ENCODE measurements around the gene PPP1CB.

PPP1CB gene

DNA sequence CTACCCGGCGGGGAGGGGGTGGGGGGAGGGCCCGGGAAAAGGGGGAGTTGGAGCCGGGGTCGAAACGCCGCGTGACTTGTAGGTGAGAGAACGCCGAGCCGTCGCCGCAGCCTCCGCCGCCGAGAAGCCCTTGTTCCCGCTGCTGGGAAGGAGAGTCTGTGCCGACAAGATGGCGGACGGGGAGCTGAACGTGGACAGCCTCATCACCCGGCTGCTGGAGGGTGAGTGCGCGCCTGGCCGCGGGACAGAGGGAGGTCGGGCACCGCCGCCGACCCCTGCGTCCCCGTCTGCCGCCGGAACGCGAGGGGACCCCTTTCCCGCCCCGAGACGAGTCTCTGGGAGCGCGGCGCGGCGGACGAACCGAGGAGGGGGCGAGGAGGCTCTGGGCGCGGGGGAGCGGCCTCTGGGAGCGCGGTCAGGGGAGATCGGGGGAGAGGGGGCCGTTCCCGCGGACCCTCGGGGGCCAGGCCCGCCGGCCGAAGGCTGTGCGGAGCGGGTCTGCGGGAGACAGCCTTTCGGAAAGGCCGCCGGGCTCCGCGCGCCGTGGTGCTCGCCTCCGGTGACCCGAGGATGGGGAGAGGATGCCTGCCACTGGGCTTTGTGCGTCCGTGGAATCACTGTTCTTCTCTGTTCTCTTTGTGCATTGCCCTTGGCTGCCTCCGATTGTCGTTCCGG, 463 bp downstream of the PPP1CB start:
- Histone ChIP-seq H3K27me3 (ENCODE audit: control insufficient read depth in 2 of 2, insufficient read depth in 2 of 2, low read length in 2 of 2) (no peaks in the 10 kb centered on the region), H3K9me3 (ENCODE audit: control insufficient read depth in 2 of 2, low read length in 2 of 2) (no peaks in the 10 kb centered on the region), H3K4me3 (ENCODE audit: low read length in 2 of 2) (peak overlapping the region; percentile 86 to 97), H3K36me3 (ENCODE audit: control insufficient read depth in 2 of 2, insufficient read depth in 2 of 2, low read length in 2 of 2) (peaks cover 0 to 4% of the 10 kb centered on the region in 2 donors), H3K27ac (ENCODE audit: low read depth in 2 of 2, low read length in 2 of 2) (peak overlapping the region; percentile 99 to 100), H3K9ac (ENCODE audit: low read depth in 1 of 2, low read length in 2 of 2) (peak overlapping the region; percentile 98 to 100), H3K4me1 (ENCODE audit: control insufficient read depth in 2 of 2, insufficient read depth in 2 of 2, low read length in 2 of 2) (peaks cover 31 to 43% of the 10 kb centered on the region in 2 donors)

DNA sequence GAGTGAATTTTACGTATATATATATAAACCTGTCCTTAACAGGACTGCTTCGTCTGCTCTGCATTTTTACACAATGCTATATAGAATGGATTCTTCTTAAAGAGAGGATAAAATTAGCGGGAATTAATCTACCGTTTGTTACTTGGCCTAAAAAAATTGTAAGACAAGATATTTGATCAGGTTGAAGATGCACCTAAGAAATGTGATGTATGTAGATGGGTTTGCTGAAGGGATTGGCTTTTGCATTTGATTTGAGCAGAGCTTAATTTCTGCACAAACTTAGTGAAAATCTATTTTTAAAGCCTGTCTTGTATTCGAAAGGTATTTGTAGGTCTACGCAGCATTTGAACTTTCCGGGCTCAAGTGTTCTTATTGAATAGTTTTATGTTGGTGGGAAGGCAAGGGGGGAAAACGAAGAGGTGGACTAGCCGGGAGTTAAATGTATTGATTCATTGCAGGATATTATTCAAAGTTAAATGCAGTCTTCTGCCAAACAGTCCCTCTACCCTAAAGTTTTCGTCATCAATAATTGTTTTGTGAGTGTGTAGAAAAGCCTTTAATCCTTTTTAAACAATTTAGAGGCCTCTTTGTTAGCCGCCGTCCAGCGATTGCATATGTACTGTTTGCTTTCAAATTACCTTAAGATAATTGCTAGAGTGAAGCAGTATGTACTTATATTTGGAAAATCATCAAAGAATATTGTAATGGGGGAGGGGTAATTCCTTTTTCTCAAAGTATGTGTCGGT, 1.2 kb downstream of the PPP1CB start:
- peaks cover 0 to 4% of the 10 kb centered on the region in 2 donors for H3K36me3 ChIP-seq (ENCODE audit: control insufficient read depth in 2 of 2, insufficient read depth in 2 of 2, low read length in 2 of 2)
- peak overlapping the region; percentile 99 to 100 for H3K27ac ChIP-seq (ENCODE audit: low read depth in 2 of 2, low read length in 2 of 2)
- peak overlapping the region; percentile 98 to 100 for H3K9ac ChIP-seq (ENCODE audit: low read depth in 1 of 2, low read length in 2 of 2)
- peaks cover 31 to 41% of the 10 kb centered on the region in 2 donors for H3K4me1 ChIP-seq (ENCODE audit: control insufficient read depth in 2 of 2, insufficient read depth in 2 of 2, low read length in 2 of 2)
- peak overlapping the region; percentile 86 to 97 for H3K4me3 ChIP-seq (ENCODE audit: low read length in 2 of 2)
- no peaks in the 10 kb centered on the region for H3K9me3 ChIP-seq (ENCODE audit: control insufficient read depth in 2 of 2, low read length in 2 of 2)
- no peaks in the 10 kb centered on the region for H3K27me3 ChIP-seq (ENCODE audit: control insufficient read depth in 2 of 2, insufficient read depth in 2 of 2, low read length in 2 of 2)

DNA sequence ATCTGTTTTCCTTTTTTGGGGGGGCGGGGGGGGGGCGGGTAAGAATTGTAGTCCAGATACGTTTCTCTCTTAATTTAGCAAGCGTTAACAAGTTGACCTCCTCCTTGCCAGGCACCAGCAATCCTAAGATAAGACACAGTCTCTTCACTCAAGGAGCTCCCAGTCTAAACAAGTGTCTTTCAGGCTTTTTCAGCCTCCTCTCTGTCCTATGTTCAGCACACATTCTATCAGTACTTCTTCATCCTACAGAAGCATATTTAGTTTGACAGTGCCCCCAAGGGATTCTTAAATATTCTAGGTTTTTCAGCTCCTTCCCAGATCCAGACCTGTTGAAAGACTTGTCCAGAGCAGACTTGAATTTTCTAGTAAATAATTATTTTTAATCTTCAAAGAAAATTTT, 2.7 kb downstream of the PPP1CB start:
- peaks cover 32% of the 10 kb centered on the region in 2 donors for H3K4me1 ChIP-seq (ENCODE audit: control insufficient read depth in 2 of 2, insufficient read depth in 2 of 2, low read length in 2 of 2)
- peak overlapping the region in 1 of 2 donors; percentile 14 for H3K4me3 ChIP-seq (ENCODE audit: low read length in 2 of 2)
- H3K27me3 ChIP-seq (ENCODE audit: control insufficient read depth in 2 of 2, insufficient read depth in 2 of 2, low read length in 2 of 2), result no peaks in the 10 kb centered on the region
- H3K27ac ChIP-seq (ENCODE audit: low read depth in 2 of 2, low read length in 2 of 2), result no peak overlapping the region
- H3K36me3 ChIP-seq (ENCODE audit: control insufficient read depth in 2 of 2, insufficient read depth in 2 of 2, low read length in 2 of 2), result peaks cover 0 to 12% of the 10 kb centered on the region in 2 donors
- H3K9me3 ChIP-seq (ENCODE audit: control insufficient read depth in 2 of 2, low read length in 2 of 2), result no peaks in the 10 kb centered on the region
- no peak overlapping the region for H3K9ac ChIP-seq (ENCODE audit: low read depth in 1 of 2, low read length in 2 of 2)

DNA sequence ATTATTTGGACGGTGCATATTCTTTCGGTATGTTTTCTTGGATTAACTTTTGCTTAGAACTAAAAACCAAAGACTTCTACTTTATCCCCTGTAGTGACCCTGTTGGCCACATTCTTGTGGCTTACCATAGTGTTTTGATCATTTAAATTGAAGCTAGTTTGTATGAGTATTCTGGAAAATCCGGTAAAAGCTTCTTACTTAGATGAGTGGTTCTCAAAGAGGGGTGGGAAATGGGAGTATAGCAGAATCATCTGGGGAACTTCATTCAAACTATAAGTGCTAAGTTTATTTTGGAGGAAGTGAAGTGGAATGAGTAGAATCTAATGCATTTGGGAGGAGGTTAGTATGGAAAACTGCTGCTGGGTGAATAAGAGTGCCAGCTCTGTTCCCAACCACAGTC, 3.8 kb downstream of the PPP1CB start:
- peak overlapping the region in 1 of 2 donors; percentile 31 for H3K4me3 ChIP-seq (ENCODE audit: low read length in 2 of 2)
- no peak overlapping the region for H3K27ac ChIP-seq (ENCODE audit: low read depth in 2 of 2, low read length in 2 of 2)
- H3K9ac ChIP-seq (ENCODE audit: low read depth in 1 of 2, low read length in 2 of 2), result no peak overlapping the region
- no peaks in the 10 kb centered on the region for H3K27me3 ChIP-seq (ENCODE audit: control insufficient read depth in 2 of 2, insufficient read depth in 2 of 2, low read length in 2 of 2)
- H3K4me1 ChIP-seq (ENCODE audit: control insufficient read depth in 2 of 2, insufficient read depth in 2 of 2, low read length in 2 of 2), result peaks cover 22 to 28% of the 10 kb centered on the region in 2 donors
- H3K36me3 ChIP-seq (ENCODE audit: control insufficient read depth in 2 of 2, insufficient read depth in 2 of 2, low read length in 2 of 2), result peaks cover 3 to 15% of the 10 kb centered on the region in 2 donors
- H3K9me3 ChIP-seq (ENCODE audit: control insufficient read depth in 2 of 2, low read length in 2 of 2), result no peaks in the 10 kb centered on the region

DNA sequence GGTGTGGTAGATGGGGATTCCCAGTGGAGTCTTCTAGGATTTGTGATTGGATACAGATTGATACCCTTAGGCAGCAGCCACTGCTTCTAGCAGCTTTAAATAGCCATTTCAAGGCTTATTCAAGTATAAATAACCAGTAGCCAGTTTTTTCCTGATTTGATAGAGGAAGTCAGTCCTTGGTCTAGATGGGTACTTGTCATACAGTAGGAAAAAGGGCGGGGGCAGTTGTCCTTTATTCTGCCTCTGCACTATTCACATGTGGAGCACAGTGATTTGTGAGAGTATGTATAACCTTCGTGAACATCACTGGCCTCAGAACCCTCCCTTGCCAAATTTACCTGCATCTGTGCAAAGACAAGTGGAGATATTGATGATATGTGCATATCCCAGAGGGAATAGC, 6.8 kb downstream of the PPP1CB start:
- H3K27me3 ChIP-seq (ENCODE audit: control insufficient read depth in 2 of 2, insufficient read depth in 2 of 2, low read length in 2 of 2), result no peaks in the 10 kb centered on the region
- H3K4me3 ChIP-seq (ENCODE audit: low read length in 2 of 2), result no peak overlapping the region
- H3K27ac ChIP-seq (ENCODE audit: low read depth in 2 of 2, low read length in 2 of 2), result no peak overlapping the region
- H3K9me3 ChIP-seq (ENCODE audit: control insufficient read depth in 2 of 2, low read length in 2 of 2), result no peaks in the 10 kb centered on the region
- no peak overlapping the region for H3K9ac ChIP-seq (ENCODE audit: low read depth in 1 of 2, low read length in 2 of 2)
- peaks cover 19 to 25% of the 10 kb centered on the region in 2 donors for H3K4me1 ChIP-seq (ENCODE audit: control insufficient read depth in 2 of 2, insufficient read depth in 2 of 2, low read length in 2 of 2)
- peaks cover 12 to 25% of the 10 kb centered on the region in 2 donors for H3K36me3 ChIP-seq (ENCODE audit: control insufficient read depth in 2 of 2, insufficient read depth in 2 of 2, low read length in 2 of 2)

DNA sequence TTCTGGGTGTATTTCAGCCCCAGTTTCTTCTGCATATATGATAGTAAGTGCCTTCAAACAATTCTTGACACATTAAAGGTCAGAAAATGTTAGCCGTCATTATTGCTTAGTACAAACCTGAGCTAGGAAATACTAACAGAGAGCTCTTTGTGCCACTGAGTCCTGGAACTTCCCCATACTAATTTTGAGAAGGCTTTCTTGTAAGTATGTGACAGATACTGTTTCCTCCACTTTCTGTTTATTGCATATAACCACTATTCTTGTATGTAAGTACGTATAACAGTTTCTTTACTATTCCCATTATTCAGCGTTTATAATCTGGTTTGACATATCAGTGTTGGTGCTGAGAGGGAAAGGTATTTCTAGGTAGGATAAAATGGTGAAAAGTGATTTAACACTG, 9.8 kb downstream of the PPP1CB start:
- Histone ChIP-seq H3K4me1 (ENCODE audit: control insufficient read depth in 2 of 2, insufficient read depth in 2 of 2, low read length in 2 of 2) (peaks cover 11 to 15% of the 10 kb centered on the region in 2 donors), H3K36me3 (ENCODE audit: control insufficient read depth in 2 of 2, insufficient read depth in 2 of 2, low read length in 2 of 2) (peaks cover 12 to 22% of the 10 kb centered on the region in 2 donors), H3K4me3 (ENCODE audit: low read length in 2 of 2) (no peak overlapping the region), H3K9ac (ENCODE audit: low read depth in 1 of 2, low read length in 2 of 2) (no peak overlapping the region), H3K9me3 (ENCODE audit: control insufficient read depth in 2 of 2, low read length in 2 of 2) (no peaks in the 10 kb centered on the region), H3K27ac (ENCODE audit: low read depth in 2 of 2, low read length in 2 of 2) (no peak overlapping the region), H3K27me3 (ENCODE audit: control insufficient read depth in 2 of 2, insufficient read depth in 2 of 2, low read length in 2 of 2) (no peaks in the 10 kb centered on the region)

DNA sequence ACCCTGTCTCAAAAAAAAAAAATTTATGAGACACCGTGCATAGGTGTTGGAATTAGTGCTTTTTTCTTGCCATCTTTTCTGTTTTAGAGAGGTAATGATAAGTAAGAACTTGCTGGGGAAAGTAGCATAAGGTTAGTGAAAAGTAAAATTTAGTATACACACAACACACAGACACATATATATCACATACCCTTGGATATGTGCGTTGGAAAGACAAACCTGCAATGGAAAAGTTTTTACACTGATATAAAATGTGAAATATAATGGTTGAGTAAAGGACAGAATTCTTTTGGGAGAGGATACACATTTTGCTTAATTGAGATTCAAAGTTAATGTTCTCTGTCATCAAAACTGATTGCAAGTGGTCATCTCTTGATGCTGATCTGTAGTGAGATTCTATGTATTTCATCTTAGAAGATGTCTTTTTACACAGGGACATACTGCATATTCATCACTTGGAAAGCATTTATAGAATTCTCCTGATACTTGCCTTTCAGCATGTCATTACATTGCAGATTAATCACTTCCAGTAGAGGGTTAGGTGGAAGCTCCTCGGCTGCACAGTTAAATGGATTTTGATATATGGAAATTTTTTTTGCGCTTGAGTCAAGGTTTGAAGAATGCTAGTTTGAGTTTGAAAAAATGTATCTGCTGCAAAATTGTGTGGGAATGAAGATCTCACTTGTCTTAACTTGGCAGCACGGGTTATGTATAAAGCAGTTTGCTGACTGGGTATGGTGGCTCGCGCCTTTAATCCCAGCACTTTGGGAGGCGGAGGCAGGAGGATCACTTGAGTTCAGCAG, 13.5 kb downstream of the PPP1CB start:
- H3K36me3 ChIP-seq (ENCODE audit: control insufficient read depth in 2 of 2, insufficient read depth in 2 of 2, low read length in 2 of 2), result peaks cover 12 to 13% of the 10 kb centered on the region in 2 donors
- no peak overlapping the region for H3K27ac ChIP-seq (ENCODE audit: low read depth in 2 of 2, low read length in 2 of 2)
- peaks cover 7 to 14% of the 10 kb centered on the region in 2 donors for H3K4me1 ChIP-seq (ENCODE audit: control insufficient read depth in 2 of 2, insufficient read depth in 2 of 2, low read length in 2 of 2)
- no peak overlapping the region for H3K9ac ChIP-seq (ENCODE audit: low read depth in 1 of 2, low read length in 2 of 2)
- no peaks in the 10 kb centered on the region for H3K27me3 ChIP-seq (ENCODE audit: control insufficient read depth in 2 of 2, insufficient read depth in 2 of 2, low read length in 2 of 2)
- H3K4me3 ChIP-seq (ENCODE audit: low read length in 2 of 2), result no peak overlapping the region
- H3K9me3 ChIP-seq (ENCODE audit: control insufficient read depth in 2 of 2, low read length in 2 of 2), result no peaks in the 10 kb centered on the region

DNA sequence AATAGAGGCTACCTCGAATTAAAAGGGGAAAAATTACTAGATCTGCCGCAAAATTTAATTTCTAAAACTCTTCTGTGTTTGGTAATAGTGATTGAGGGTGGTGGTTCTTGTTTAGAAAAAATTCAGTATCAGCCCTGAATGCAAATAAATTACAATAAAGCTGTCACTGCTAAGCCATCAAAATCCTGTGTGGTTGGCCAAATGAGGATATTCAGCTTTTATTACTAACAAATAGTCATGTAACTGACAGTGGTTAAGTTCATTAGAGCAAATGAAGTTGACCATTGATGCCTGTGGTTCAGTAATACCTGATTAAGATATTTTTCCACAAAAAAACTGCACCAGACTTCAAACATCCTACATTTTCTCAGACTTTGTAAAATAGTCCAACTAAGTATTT, 14.4 kb downstream of the PPP1CB start:
- Histone ChIP-seq H3K4me1 (ENCODE audit: control insufficient read depth in 2 of 2, insufficient read depth in 2 of 2, low read length in 2 of 2) (peaks cover 7 to 14% of the 10 kb centered on the region in 2 donors), H3K9me3 (ENCODE audit: control insufficient read depth in 2 of 2, low read length in 2 of 2) (no peaks in the 10 kb centered on the region), H3K4me3 (ENCODE audit: low read length in 2 of 2) (no peak overlapping the region), H3K27me3 (ENCODE audit: control insufficient read depth in 2 of 2, insufficient read depth in 2 of 2, low read length in 2 of 2) (no peaks in the 10 kb centered on the region), H3K36me3 (ENCODE audit: control insufficient read depth in 2 of 2, insufficient read depth in 2 of 2, low read length in 2 of 2) (peaks cover 6 to 8% of the 10 kb centered on the region in 2 donors), H3K9ac (ENCODE audit: low read depth in 1 of 2, low read length in 2 of 2) (no peak overlapping the region), H3K27ac (ENCODE audit: low read depth in 2 of 2, low read length in 2 of 2) (no peak overlapping the region)

DNA sequence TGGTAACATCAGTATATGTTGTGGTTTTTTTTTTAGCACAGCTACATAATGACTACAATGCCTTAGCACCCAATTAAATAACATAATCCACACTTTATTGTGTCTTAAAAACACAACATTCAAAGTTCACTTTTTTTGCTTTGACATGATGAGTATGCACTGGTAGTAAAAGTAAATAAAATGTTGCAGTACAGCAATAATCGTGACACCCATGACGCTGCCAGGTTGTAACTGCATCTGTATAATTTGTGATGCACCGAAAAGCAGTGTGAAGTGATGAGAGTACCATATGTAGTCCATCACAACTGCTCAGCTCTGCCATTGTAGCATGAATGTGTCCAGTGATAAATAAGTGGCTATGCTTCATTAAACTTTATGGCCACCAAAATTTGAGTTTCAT, 15.7 kb downstream of the PPP1CB start:
- Histone ChIP-seq H3K9me3 (ENCODE audit: control insufficient read depth in 2 of 2, low read length in 2 of 2) (no peaks in the 10 kb centered on the region), H3K9ac (ENCODE audit: low read depth in 1 of 2, low read length in 2 of 2) (no peak overlapping the region), H3K27me3 (ENCODE audit: control insufficient read depth in 2 of 2, insufficient read depth in 2 of 2, low read length in 2 of 2) (no peaks in the 10 kb centered on the region), H3K4me1 (ENCODE audit: control insufficient read depth in 2 of 2, insufficient read depth in 2 of 2, low read length in 2 of 2) (peaks cover 8 to 14% of the 10 kb centered on the region in 2 donors), H3K36me3 (ENCODE audit: control insufficient read depth in 2 of 2, insufficient read depth in 2 of 2, low read length in 2 of 2) (peaks cover 0 to 3% of the 10 kb centered on the region in 2 donors), H3K27ac (ENCODE audit: low read depth in 2 of 2, low read length in 2 of 2) (no peak overlapping the region), H3K4me3 (ENCODE audit: low read length in 2 of 2) (no peak overlapping the region)

DNA sequence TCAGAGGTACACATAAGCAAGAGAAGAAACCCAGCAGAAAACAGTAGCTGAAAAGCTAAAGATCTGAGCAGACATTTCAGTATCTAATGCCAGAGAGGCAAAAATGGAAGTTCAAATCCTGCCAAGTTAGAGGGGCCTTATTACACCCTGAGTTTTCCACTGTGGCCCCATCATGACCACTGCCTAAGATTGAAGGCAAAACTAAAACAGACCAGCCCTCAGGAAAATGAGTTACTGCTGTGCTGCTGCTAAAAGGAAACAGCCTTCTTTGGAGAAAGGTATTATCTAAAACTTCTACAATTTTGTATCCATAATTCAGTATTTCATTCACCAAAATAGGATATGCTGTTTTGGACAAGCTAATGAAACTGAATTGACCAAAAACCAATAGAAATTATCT, 16.8 kb downstream of the PPP1CB start:
- Histone ChIP-seq H3K4me3 (ENCODE audit: low read length in 2 of 2) (no peak overlapping the region), H3K4me1 (ENCODE audit: control insufficient read depth in 2 of 2, insufficient read depth in 2 of 2, low read length in 2 of 2) (peaks cover 6 to 12% of the 10 kb centered on the region in 2 donors), H3K9ac (ENCODE audit: low read depth in 1 of 2, low read length in 2 of 2) (no peak overlapping the region), H3K36me3 (ENCODE audit: control insufficient read depth in 2 of 2, insufficient read depth in 2 of 2, low read length in 2 of 2) (no peaks in the 10 kb centered on the region), H3K27ac (ENCODE audit: low read depth in 2 of 2, low read length in 2 of 2) (no peak overlapping the region), H3K9me3 (ENCODE audit: control insufficient read depth in 2 of 2, low read length in 2 of 2) (no peaks in the 10 kb centered on the region), H3K27me3 (ENCODE audit: control insufficient read depth in 2 of 2, insufficient read depth in 2 of 2, low read length in 2 of 2) (no peaks in the 10 kb centered on the region)
